H9 (cell line): Measurements from ENCODE around the gene PRPF18. TPM values are rescaled to one million over a fixed set of nuclear protein-coding genes. Genes with fewer than 3 reads are reported as not detected.

Experiments used
- DNase-seq: peaks from one replicate; pipeline ENCODE4 v3.0.0-alpha.2; 2017
- H2AFZ ChIP-seq: one replicate; pipeline ENCODE4 v1.6.1; 2013; ENCODE audit warnings: mild to moderate bottlenecking, low read length, control low read depth, moderate library complexity
- H2AK5ac ChIP-seq: 2 replicates; pipeline ENCODE4 v1.6.1; 2013; ENCODE audit warnings: low read length, control low read depth, mixed read lengths; ENCODE audit not compliant: insufficient read length
- H2BK120ac ChIP-seq: one replicate; pipeline ENCODE4 v1.6.1; 2013; ENCODE audit warnings: low read depth, mild to moderate bottlenecking, low read length, control low read depth, inconsistent platforms; ENCODE audit not compliant: poor library complexity, severe bottlenecking
- H2BK12ac ChIP-seq: 2 replicates; pipeline ENCODE4 v1.6.1; 2013; ENCODE audit warnings: low read length, control low read depth, mixed read lengths, low read depth; ENCODE audit not compliant: insufficient read length
- H2BK15ac ChIP-seq: 2 replicates; pipeline ENCODE4 v1.6.1; 2013; ENCODE audit warnings: low read depth, low read length, control low read depth
- H2BK20ac ChIP-seq: one replicate; pipeline ENCODE4 v1.6.1; 2013; ENCODE audit warnings: low read depth, mild to moderate bottlenecking, low read length, control low read depth, inconsistent platforms; ENCODE audit not compliant: poor library complexity, severe bottlenecking
- H2BK5ac ChIP-seq: 2 replicates; pipeline ENCODE4 v1.6.1; 2013; ENCODE audit warnings: low read length, control low read depth, mixed read lengths; ENCODE audit not compliant: insufficient read length
- H3K14ac ChIP-seq: 2 replicates; pipeline ENCODE4 v1.6.1; 2013; ENCODE audit warnings: low read length, control low read depth; ENCODE audit not compliant: insufficient read depth
- H3K18ac ChIP-seq: 2 replicates; pipeline ENCODE4 v1.6.1; 2013; ENCODE audit warnings: low read depth, mild to moderate bottlenecking, mixed read lengths, low read length, control low read depth; ENCODE audit not compliant: insufficient read length
- H3K23ac ChIP-seq: 2 replicates; pipeline ENCODE4 v1.6.1; 2013; ENCODE audit warnings: low read length, control low read depth, mixed read lengths, low read depth; ENCODE audit not compliant: insufficient read length
- H3K23me2 ChIP-seq: 2 replicates; pipeline ENCODE4 v1.6.1; 2013; ENCODE audit warnings: low read depth, mild to moderate bottlenecking, mixed read lengths, low read length, control low read depth; ENCODE audit not compliant: insufficient read length, poor library complexity, severe bottlenecking
- H3K27ac ChIP-seq: 2 replicates; pipeline ENCODE4 v1.5.1; 2013; ENCODE audit warnings: low read length, control low read depth, mixed read lengths, low read depth; ENCODE audit not compliant: insufficient read length
- H3K27me3 ChIP-seq: 2 replicates; pipeline ENCODE4 v1.6.1; 2013; ENCODE audit warnings: low read length, control low read depth, inconsistent platforms; ENCODE audit not compliant: insufficient read depth
- H3K4ac ChIP-seq: 2 replicates; pipeline ENCODE4 v1.6.1; 2013; ENCODE audit warnings: low read depth, mild to moderate bottlenecking, control low read depth, inconsistent platforms, low read length, moderate library complexity
- H3K4me1 ChIP-seq: 2 replicates; pipeline ENCODE4 v1.6.1; 2013; ENCODE audit warnings: low read length, control low read depth, inconsistent platforms; ENCODE audit not compliant: insufficient read depth
- H3K4me2 ChIP-seq: 2 replicates; pipeline ENCODE4 v1.6.1; 2013; ENCODE audit warnings: low read length, control low read depth, mixed read lengths; ENCODE audit not compliant: insufficient read length, insufficient read depth
- H3K56ac ChIP-seq: 2 replicates; pipeline ENCODE4 v1.6.1; 2013; ENCODE audit warnings: low read depth, mild to moderate bottlenecking, mixed read lengths, low read length, control low read depth; ENCODE audit not compliant: insufficient read length
- H3K79me1 ChIP-seq: 2 replicates; pipeline ENCODE4 v1.6.1; 2013; ENCODE audit warnings: low read depth, mild to moderate bottlenecking, moderate library complexity, low read length, control low read depth, inconsistent platforms; ENCODE audit not compliant: insufficient read depth, poor library complexity, severe bottlenecking
- H3K79me2 ChIP-seq: 2 replicates; pipeline ENCODE4 v1.6.1; 2013; ENCODE audit warnings: low read length, control low read depth, inconsistent platforms; ENCODE audit not compliant: insufficient read depth
- H3K9ac ChIP-seq: 2 replicates; pipeline ENCODE4 v1.6.1; 2013; ENCODE audit warnings: low read length, control low read depth, mixed read lengths; ENCODE audit not compliant: insufficient read length; ENCODE audit errors: extremely low read depth
- H3K9me3 ChIP-seq: one replicate; pipeline ENCODE4 v1.6.1; 2013; ENCODE audit warnings: low read depth, low read length, inconsistent platforms; ENCODE audit not compliant: control insufficient read depth
- H3T11ph ChIP-seq: one replicate; pipeline ENCODE4 v1.6.1; 2013; ENCODE audit warnings: mild to moderate bottlenecking, low read length, control low read depth, inconsistent platforms
- H4K20me1 ChIP-seq: one replicate; pipeline ENCODE4 v1.6.1; 2013; ENCODE audit not compliant: control insufficient read depth, insufficient read length, insufficient read depth
- H4K5ac ChIP-seq: 2 replicates; pipeline ENCODE4 v1.6.1; 2013; ENCODE audit warnings: low read depth, mild to moderate bottlenecking, mixed read lengths, low read length, control low read depth; ENCODE audit not compliant: insufficient read length
- H4K8ac ChIP-seq: replicated peaks from 2 replicates; pipeline ENCODE4 v1.6.1; 2013; ENCODE audit warnings: low read length, control low read depth, mixed read lengths, low read depth; ENCODE audit not compliant: insufficient read length
- H4K91ac ChIP-seq: 2 replicates; pipeline ENCODE4 v1.6.1; 2013; ENCODE audit warnings: low read depth, mild to moderate bottlenecking, moderate library complexity, mixed read lengths, low read length, control low read depth; ENCODE audit not compliant: insufficient read length
- H3K27ac Mint-ChIP-seq, 3 experiments: 2 replicates in 2 of 3; 3 replicates in 1 of 3; pipeline ENCODE4 v1.8.0; 2020 to 2021; ENCODE audit warnings: mixed read lengths in 3 of 3, mild to moderate bottlenecking in 1 of 3, moderate library complexity in 1 of 3
- H3K27me3 Mint-ChIP-seq: 2 replicates; pipeline ENCODE4 v1.8.0; 2021; ENCODE audit warnings: low read depth, mild to moderate bottlenecking, moderate library complexity, mixed read lengths
- H3K36me3 Mint-ChIP-seq, 3 experiments: 2 replicates in 2 of 3; 3 replicates in 1 of 3; pipeline ENCODE4 v1.8.0; 2020 to 2021; ENCODE audit warnings: low read depth in 3 of 3, mixed read lengths in 3 of 3; ENCODE audit not compliant: insufficient read depth in 1 of 3
- H3K4me1 Mint-ChIP-seq, 2 experiments: 2 replicates each; pipeline ENCODE4 v1.8.0; 2020; ENCODE audit warnings: mixed read lengths in 2 of 2
- H3K4me3 Mint-ChIP-seq, 2 experiments: 2 replicates in 1 of 2; 3 replicates in 1 of 2; pipeline ENCODE4 v1.8.0; 2020 to 2021; ENCODE audit warnings: mild to moderate bottlenecking in 2 of 2, mixed read lengths in 2 of 2, moderate library complexity in 1 of 2
- H3K9me3 Mint-ChIP-seq, 2 experiments: 2 replicates in 1 of 2; 3 replicates in 1 of 2; pipeline ENCODE4 v1.8.0; 2020; ENCODE audit warnings: mild to moderate bottlenecking in 2 of 2, mixed read lengths in 2 of 2, moderate library complexity in 1 of 2
- WGBS: extraction: QIAGEN DNeasy Blood & Tissue Kit; methylation state at CpG from one replicate; pipeline ENCODE4 v1.1.7; 2013; ENCODE audit warnings: missing lambda C conversion rate, low lambda C conversion rate, mixed read lengths; ENCODE audit not compliant: insufficient read length; ENCODE audit errors: extremely low coverage; 5-methylcytosine and 5-hydroxymethylcytosine counted together
- total RNA-seq: library from RNA; stranded (reverse); gene quantifications from 2 replicates; pipeline ENCODE4 v1.2.1, GENCODE V29; 2021
- TF ChIP-seq, protein P1 (sequence below): fragments of 200-600 bp; sonication (generic); conservative IDR thresholded peaks from 3 replicates; pipeline ENCODE4 v1.8.0; 2021; ENCODE audit warnings: antibody characterized with exemption, mild to moderate bottlenecking

PRPF18 gene
- total RNA-seq, 1 experiment from 2014 or later, result 17.1 TPM

DNA sequence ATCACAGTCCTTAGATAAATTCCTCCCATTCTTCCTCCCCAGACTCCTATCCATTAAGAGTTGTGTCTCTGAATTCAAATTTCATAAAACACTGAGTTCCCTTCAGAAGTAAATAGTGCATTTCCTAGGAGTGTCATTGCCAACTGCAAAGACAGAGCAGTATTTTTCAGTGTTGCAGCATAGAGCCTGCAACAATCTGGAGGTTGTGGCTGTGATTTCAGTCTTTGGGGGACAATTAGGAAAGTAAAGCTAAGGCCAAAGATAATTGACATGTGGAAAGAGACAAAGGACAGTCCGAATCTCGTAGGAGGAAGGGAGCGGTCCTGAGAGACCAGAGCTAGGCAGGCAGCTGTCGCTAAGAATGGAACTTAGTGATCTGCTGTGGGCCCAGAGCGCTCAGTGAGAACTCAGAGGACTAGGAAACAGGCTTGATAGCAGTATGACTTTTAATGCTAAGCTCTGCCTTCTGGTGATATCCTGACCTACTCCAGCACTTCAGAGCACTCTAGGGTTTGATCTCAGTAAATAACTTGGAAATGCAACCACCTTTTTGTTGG is 46.2 kb downstream of the PRPF18 start:
- Histone ChIP-seq H3K23ac (no peak overlapping the region), H3K14ac (no peak overlapping the region), H3K56ac (no peak overlapping the region), H3K23me2 (no peaks in the 10 kb centered on the region), H2BK15ac (no peak overlapping the region), H3K27ac (no peak overlapping the region), H3K79me2 (no peaks in the 10 kb centered on the region), H3K4ac (no peak overlapping the region), H3K4me1 (peaks cover 1% of the 10 kb centered on the region), H3T11ph (no peak overlapping the region), H4K91ac (no peak overlapping the region), H3K27me3 (no peaks in the 10 kb centered on the region), H2BK20ac (no peak overlapping the region), H3K9ac (no peak overlapping the region), H4K8ac (no peak overlapping the region), H2BK12ac (no peak overlapping the region), H4K20me1 (no peaks in the 10 kb centered on the region), H2BK120ac (no peak overlapping the region), H2AK5ac (no peak overlapping the region), H3K9me3 (no peaks in the 10 kb centered on the region), H4K5ac (no peak overlapping the region), H2AFZ (no peak overlapping the region), H3K4me2 (no peak overlapping the region), H3K79me1 (no peaks in the 10 kb centered on the region), H3K18ac (no peak overlapping the region), H2BK5ac (no peak overlapping the region)
- TF ChIP-seq, protein P1, sequence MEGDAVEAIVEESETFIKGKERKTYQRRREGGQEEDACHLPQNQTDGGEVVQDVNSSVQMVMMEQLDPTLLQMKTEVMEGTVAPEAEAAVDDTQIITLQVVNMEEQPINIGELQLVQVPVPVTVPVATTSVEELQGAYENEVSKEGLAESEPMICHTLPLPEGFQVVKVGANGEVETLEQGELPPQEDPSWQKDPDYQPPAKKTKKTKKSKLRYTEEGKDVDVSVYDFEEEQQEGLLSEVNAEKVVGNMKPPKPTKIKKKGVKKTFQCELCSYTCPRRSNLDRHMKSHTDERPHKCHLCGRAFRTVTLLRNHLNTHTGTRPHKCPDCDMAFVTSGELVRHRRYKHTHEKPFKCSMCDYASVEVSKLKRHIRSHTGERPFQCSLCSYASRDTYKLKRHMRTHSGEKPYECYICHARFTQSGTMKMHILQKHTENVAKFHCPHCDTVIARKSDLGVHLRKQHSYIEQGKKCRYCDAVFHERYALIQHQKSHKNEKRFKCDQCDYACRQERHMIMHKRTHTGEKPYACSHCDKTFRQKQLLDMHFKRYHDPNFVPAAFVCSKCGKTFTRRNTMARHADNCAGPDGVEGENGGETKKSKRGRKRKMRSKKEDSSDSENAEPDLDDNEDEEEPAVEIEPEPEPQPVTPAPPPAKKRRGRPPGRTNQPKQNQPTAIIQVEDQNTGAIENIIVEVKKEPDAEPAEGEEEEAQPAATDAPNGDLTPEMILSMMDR, result no peak
- peak overlapping the region in 1 of 3 experiments; percentile 51; a peak in 2 of 7 replicates for H3K27ac Mint-ChIP-seq
- H3K36me3 Mint-ChIP-seq, result peaks cover 0 to 7% (median 1%) of the 10 kb centered on the region in 3 experiments; a peak in 3 of 7 replicates
- H3K4me3 Mint-ChIP-seq, result no peak overlapping the region
- H3K27me3 Mint-ChIP-seq, result no peaks in the 10 kb centered on the region
- WGBS, result no CpG with 5 or more reads among the region's 5 CpGs
- peaks cover 6 to 11% of the 10 kb centered on the region in 2 experiments; a peak in 3 of 4 replicates for H3K4me1 Mint-ChIP-seq
- no peak for DNase-seq
- H3K9me3 Mint-ChIP-seq, result no peaks in the 10 kb centered on the region; a peak in 1 of 5 replicates
